Esophagus muscularis mucosa (tissue), 4 donors: ENCODE data around the gene RPA3. TPM values are rescaled to one million over a fixed set of nuclear protein-coding genes. Genes with fewer than 3 reads are reported as not detected.
"Not testable (repeated sequence)": the region's sequence is repeated elsewhere in the genome, so short reads cannot be mapped to it uniquely, and the experiment has no call there.

Experiments
- DNase-seq: peaks from one replicate; pipeline ENCODE4 v3.0.0-alpha.2; 2017; ENCODE audit errors: extremely low spot score
- H3K27ac ChIP-seq, 4 donors: fragments of 200-600 bp; sonication (generic); replicated peaks in 1 of 4; 1 replicate in 3 of 4; 2 replicates in 1 of 4; pipeline ENCODE4 v1.5.1; 2016 to 2019; ENCODE audit warnings: mild to moderate bottlenecking in 1 of 4
- H3K27me3 ChIP-seq, 4 donors: fragments of 200-600 bp; sonication (generic); one replicate each; pipeline versions ENCODE4 v1.5.1 to v1.6.0; 2016 to 2019
- H3K36me3 ChIP-seq, 4 donors: fragments of 200-600 bp; sonication (generic); one replicate each; pipeline ENCODE4 v1.5.1; 2016 to 2019
- H3K4me1 ChIP-seq, 4 donors: fragments of 200-600 bp; sonication (generic); one replicate each; pipeline ENCODE4 v1.5.1; 2016 to 2019
- H3K4me3 ChIP-seq, 4 donors: fragments of 200-600 bp; sonication (generic); 1 replicate in 2 of 4; 2 replicates in 2 of 4; pipeline ENCODE4 v1.5.1; 2016 to 2019; ENCODE audit warnings: mild to moderate bottlenecking in 4 of 4, moderate library complexity in 1 of 4
- H3K9me3 ChIP-seq, 4 donors: fragments of 200-600 bp; sonication (generic); 1 replicate in 3 of 4; 2 replicates in 1 of 4; pipeline ENCODE4 v1.5.1; 2016 to 2019
- CTCF ChIP-seq, 3 experiments: fragments of 200-600 bp in 2 of 3; fragments of 450-650 bp in 1 of 3; sonication (generic) in 2 of 3; IDR thresholded peaks; one replicate each; pipeline ENCODE4 v1.5.1; 2017 to 2019; ENCODE audit warnings: antibody characterized with exemption in 3 of 3, mild to moderate bottlenecking in 2 of 3, moderate library complexity in 1 of 3
- EP300 ChIP-seq: sonication (generic); formaldehyde crosslinking; IDR thresholded peaks from one replicate; pipeline ENCODE4 v1.6.1; 2017; ENCODE audit warnings: antibody characterized with exemption
- POLR2A ChIP-seq: fragments of 450-650 bp; IDR thresholded peaks from one replicate; pipeline ENCODE4 v1.6.1; 2017; ENCODE audit warnings: antibody characterized with exemption, moderate library complexity, mild to moderate bottlenecking, low read depth
- POLR2AphosphoS5 ChIP-seq, 2 donors: sonication (generic); formaldehyde crosslinking; IDR thresholded peaks; one replicate each; pipeline ENCODE4 v1.6.1; 2017; ENCODE audit warnings: antibody characterized with exemption in 2 of 2
- WGBS: methylation state at CpG from one replicate; pipeline ENCODE4 v1.1.5; 2018; 5-methylcytosine and 5-hydroxymethylcytosine counted together
- intact Hi-C: fragments of 100-400 bp; cut with DNase I; formaldehyde crosslinking; loops from one replicate; pipeline ENCODE4 v1.15.1; 2023
- total RNA-seq, 4 donors: library from RNA; depleted of rRNA; stranded (reverse); fragments of >200 nt; gene quantifications; one replicate each; pipeline versions ENCODE4 v1.1.0 to v1.2.1, GENCODE V29; 2016

RPA3 gene
- total RNA-seq, 4 donors from 2014 or later = 11.5 to 22.0 (median 16.3) TPM

GRCh38 chr7:7686811-7687508, 31.4 kb downstream of the RPA3 start:
- Histone ChIP-seq H3K27ac (no peak overlapping the region), H3K36me3 (no peaks in the 10 kb centered on the region), H3K4me1 (peaks cover 18 to 27% (median 21%) of the 10 kb centered on the region in 4 donors), H3K9me3 (no peaks in the 10 kb centered on the region), H3K4me3 (no peak overlapping the region), H3K27me3 (no peaks in the 10 kb centered on the region)
- TF ChIP-seq CTCF (IDR thresholded peaks at IDR 0.05) (no peak), POLR2AphosphoS5 (IDR thresholded peaks at IDR 0.05) (no peak), POLR2A (no peak), EP300 (no peak)
- intact Hi-C loops = no loop called here
- DNase-seq = no peak
- WGBS = 91% methylated on average over 2 of the region's 2 CpGs

- H3K4me3 ChIP-seq = no peak overlapping the region
- H3K4me1 ChIP-seq = peaks cover 21 to 36% (median 26%) of the 10 kb centered on the region in 4 donors
- intact Hi-C loops = loop anchor here (5.0 kb wide), 2 partner anchors 74 to 534 kb away; no protein-coding TSS in a partner anchor
- WGBS = 71% methylated on average over 5 of the region's 5 CpGs
- H3K9me3 ChIP-seq = no peaks in the 10 kb centered on the region
- no peak for DNase-seq
- no peaks in the 10 kb centered on the region for H3K27me3 ChIP-seq
- no peak for TF ChIP-seq EP300
- H3K27ac ChIP-seq = no peak overlapping the region
- H3K36me3 ChIP-seq = no peaks in the 10 kb centered on the region
These were observed 35.5 kb downstream of the RPA3 start for GRCh38 chr7:7682861-7683260.

GRCh38 chr7:7681936-7682329, 36.5 kb downstream of the RPA3 start:
- Histone ChIP-seq H3K27ac (no peak overlapping the region), H3K9me3 (no peaks in the 10 kb centered on the region), H3K4me3 (no peak overlapping the region), H3K27me3 (no peaks in the 10 kb centered on the region), H3K4me1 (peaks cover 11 to 27% (median 17%) of the 10 kb centered on the region in 4 donors), H3K36me3 (no peaks in the 10 kb centered on the region)
- intact Hi-C loops = loop anchor here (5.0 kb wide), 2 partner anchors 75 to 535 kb away; no protein-coding TSS in a partner anchor
- DNase-seq = no peak
- TF ChIP-seq CTCF (IDR thresholded peaks at IDR 0.05) = no peak
- TF ChIP-seq EP300 = no peak
- no peak for TF ChIP-seq POLR2AphosphoS5 (IDR thresholded peaks at IDR 0.05)
- TF ChIP-seq POLR2A = no peak

- H3K27me3 ChIP-seq = no peaks in the 10 kb centered on the region
- TF ChIP-seq POLR2AphosphoS5 (IDR thresholded peaks at IDR 0.05) (no peak), CTCF (IDR thresholded peaks at IDR 0.05) (peak; percentile 60 to 63 (median 62))
- DNase-seq = no peak
- H3K27ac ChIP-seq = peak overlapping the region in 2 of 4 donors; percentile 8 to 50
- H3K4me3 ChIP-seq = no peak overlapping the region
- intact Hi-C loops = loop anchor here (5.0 kb wide), 2 partner anchors 76 to 536 kb away; no protein-coding TSS in a partner anchor
- H3K9me3 ChIP-seq = no peaks in the 10 kb centered on the region
- H3K4me1 ChIP-seq = peaks cover 8 to 22% (median 14%) of the 10 kb centered on the region in 4 donors
- no peaks in the 10 kb centered on the region for H3K36me3 ChIP-seq
- 35% methylated on average over 7 of the region's 7 CpGs for WGBS
These were observed 37.0 kb downstream of the RPA3 start for GRCh38 chr7:7681191-7681935.

GRCh38 chr7:7679640-7680039, 38.8 kb downstream of the RPA3 start:
- 99% methylated on average over 2 of the region's 2 CpGs for WGBS
- not testable (repeated sequence) for DNase-seq, H3K9me3 ChIP-seq, H3K4me3 ChIP-seq, H3K27ac ChIP-seq, H3K36me3 ChIP-seq, H3K27me3 ChIP-seq
- intact Hi-C loops = loop anchor here (5.0 kb wide), 2 partner anchors 78 to 538 kb away; no protein-coding TSS in a partner anchor
- H3K4me1 ChIP-seq = peaks cover 8 to 22% (median 14%) of the 10 kb centered on the region in 4 donors
